Activated T-helper 1 cell treated with anti-CD3 and anti-CD28 coated beads, Interleukin-12 subunit alpha, Interleukin-12 subunit beta, Interleukin-2, Interleukin-4 antibody, amounts not matched to agents 30 ng/mL and 10 ng/mL and 1 ng/mL, durations not matched to agents 14 hours and 24 hours and 36 hours (primary cell): Measurements from ENCODE around the gene CSNK1A1L. TPM values are rescaled to one million over a fixed set of nuclear protein-coding genes. Genes with fewer than 3 reads are reported as not detected.

Source experiments
- DNase-seq: peaks from one replicate; pipeline ENCODE4 v3.0.0; 2021; ENCODE audit warnings: low spot score
- H3K27ac Mint-ChIP-seq: one replicate; pipeline ENCODE4 v1.8.0; 2021; ENCODE audit warnings: mild to moderate bottlenecking, mixed read lengths
- H3K27me3 Mint-ChIP-seq: one replicate; pipeline ENCODE4 v1.8.0; 2022; ENCODE audit warnings: mild to moderate bottlenecking, moderate library complexity, mixed read lengths; ENCODE audit not compliant: insufficient read depth
- H3K36me3 Mint-ChIP-seq: one replicate; pipeline ENCODE4 v1.8.0; 2021; ENCODE audit warnings: low read depth, mixed read lengths
- H3K4me1 Mint-ChIP-seq: one replicate; pipeline ENCODE4 v1.8.0; 2021; ENCODE audit warnings: low read depth, mixed read lengths
- H3K4me3 Mint-ChIP-seq: one replicate; pipeline ENCODE4 v1.8.0; 2021; ENCODE audit warnings: mild to moderate bottlenecking, moderate library complexity, mixed read lengths
- H3K9me3 Mint-ChIP-seq: one replicate; pipeline ENCODE4 v1.8.0; 2021; ENCODE audit warnings: mixed read lengths
- intact Hi-C: fragments of 100-400 bp; cut with micrococcal nuclease; formaldehyde crosslinking; loops from one replicate; pipeline ENCODE4 v1.15.1; 2024
- total RNA-seq: library from RNA; stranded (reverse); gene quantifications from 2 replicates; pipeline ENCODE4 v1.2.3, GENCODE V29; 2022

The CSNK1A1L gene
- total RNA-seq, 1 donor from 2014 or later = not detected

- DNase-seq = no peak
- no peaks in the 10 kb centered on the region for H3K9me3 Mint-ChIP-seq
- no peaks in the 10 kb centered on the region for H3K36me3 Mint-ChIP-seq
- no peak overlapping the region for H3K27ac Mint-ChIP-seq
- intact Hi-C loops = no loop called here
- peaks cover 2% of the 10 kb centered on the region for H3K27me3 Mint-ChIP-seq
- H3K4me3 Mint-ChIP-seq = no peak overlapping the region
- no peaks in the 10 kb centered on the region for H3K4me1 Mint-ChIP-seq
These were observed 8.4 kb downstream of the CSNK1A1L start for GRCh38 chr13:37097076-37097475.

- H3K27ac Mint-ChIP-seq = no peak overlapping the region
These were observed 10.6 kb downstream of the CSNK1A1L start for GRCh38 chr13:37094840-37095239.

GRCh38 chr13:37094099-37094498 lies 11.4 kb downstream of the CSNK1A1L start:
- H3K27me3 Mint-ChIP-seq = no peaks in the 10 kb centered on the region
- no peaks in the 10 kb centered on the region for H3K9me3 Mint-ChIP-seq
- DNase-seq = no peak
- H3K4me3 Mint-ChIP-seq = no peak overlapping the region
- H3K4me1 Mint-ChIP-seq = no peaks in the 10 kb centered on the region
- H3K36me3 Mint-ChIP-seq = no peaks in the 10 kb centered on the region
- no peak overlapping the region for H3K27ac Mint-ChIP-seq
- intact Hi-C loops = no loop called here

More at GRCh38 chr13:37094840-37095239, 10.6 kb downstream of the CSNK1A1L start:
- no peak for DNase-seq
- H3K36me3 Mint-ChIP-seq = no peaks in the 10 kb centered on the region
- no peaks in the 10 kb centered on the region for H3K4me1 Mint-ChIP-seq
- no peaks in the 10 kb centered on the region for H3K27me3 Mint-ChIP-seq
- H3K9me3 Mint-ChIP-seq = no peaks in the 10 kb centered on the region
- H3K4me3 Mint-ChIP-seq = no peak overlapping the region
- intact Hi-C loops = no loop called here

- Mint-ChIP-seq H3K9me3 (no peaks in the 10 kb centered on the region), H3K27ac (no peak overlapping the region), H3K27me3 (peaks cover 3% of the 10 kb centered on the region), H3K4me3 (no peak overlapping the region), H3K36me3 (no peaks in the 10 kb centered on the region), H3K4me1 (no peaks in the 10 kb centered on the region)
- intact Hi-C loops = no loop called here
- DNase-seq = no peak
These were observed 13.6 kb downstream of the CSNK1A1L start for GRCh38 chr13:37091835-37092234.

GRCh38 chr13:37090912-37091311 lies 14.6 kb downstream of the CSNK1A1L start:
- peaks cover 3% of the 10 kb centered on the region for H3K27me3 Mint-ChIP-seq
- no peak overlapping the region for H3K4me3 Mint-ChIP-seq
- intact Hi-C loops = no loop called here
- H3K36me3 Mint-ChIP-seq = no peaks in the 10 kb centered on the region
- DNase-seq = no peak
- H3K9me3 Mint-ChIP-seq = no peaks in the 10 kb centered on the region
- H3K4me1 Mint-ChIP-seq = no peaks in the 10 kb centered on the region
- no peak overlapping the region for H3K27ac Mint-ChIP-seq

GRCh38 chr13:37089495-37089894 lies 16.0 kb downstream of the CSNK1A1L start:
- peaks cover 3% of the 10 kb centered on the region for H3K27me3 Mint-ChIP-seq
- no peaks in the 10 kb centered on the region for H3K9me3 Mint-ChIP-seq
- H3K4me1 Mint-ChIP-seq = no peaks in the 10 kb centered on the region
- no peak overlapping the region for H3K27ac Mint-ChIP-seq
- no peaks in the 10 kb centered on the region for H3K36me3 Mint-ChIP-seq
- H3K4me3 Mint-ChIP-seq = no peak overlapping the region
- no peak for DNase-seq
- intact Hi-C loops = no loop called here

- no peaks in the 10 kb centered on the region for H3K4me1 Mint-ChIP-seq
- no peak overlapping the region for H3K27ac Mint-ChIP-seq
- H3K4me3 Mint-ChIP-seq = no peak overlapping the region
- H3K27me3 Mint-ChIP-seq = peaks cover 4% of the 10 kb centered on the region
- H3K36me3 Mint-ChIP-seq = no peaks in the 10 kb centered on the region
- intact Hi-C loops = no loop called here
- no peak for DNase-seq
- H3K9me3 Mint-ChIP-seq = no peaks in the 10 kb centered on the region
These were observed 18.0 kb downstream of the CSNK1A1L start for GRCh38 chr13:37087486-37087885.

- peaks cover 8% of the 10 kb centered on the region for H3K27me3 Mint-ChIP-seq
- DNase-seq = no peak
- no peak overlapping the region for H3K4me3 Mint-ChIP-seq
- intact Hi-C loops = no loop called here
- no peaks in the 10 kb centered on the region for H3K4me1 Mint-ChIP-seq
- H3K9me3 Mint-ChIP-seq = no peaks in the 10 kb centered on the region
- H3K27ac Mint-ChIP-seq = no peak overlapping the region
- no peaks in the 10 kb centered on the region for H3K36me3 Mint-ChIP-seq
These were observed 19.9 kb downstream of the CSNK1A1L start for GRCh38 chr13:37085606-37086005.

GRCh38 chr13:37076818-37077217 lies 28.6 kb downstream of the CSNK1A1L start:
- intact Hi-C loops = loop anchor here (10.0 kb wide), 1 partner anchor 528 kb away; no protein-coding TSS in a partner anchor
- no peaks in the 10 kb centered on the region for H3K9me3 Mint-ChIP-seq

GRCh38 chr13:37075164-37075563 lies 30.3 kb downstream of the CSNK1A1L start:
- Mint-ChIP-seq H3K4me3 (no peak overlapping the region), H3K27me3 (peaks cover 11% of the 10 kb centered on the region), H3K4me1 (no peaks in the 10 kb centered on the region), H3K27ac (no peak overlapping the region), H3K36me3 (no peaks in the 10 kb centered on the region), H3K9me3 (no peaks in the 10 kb centered on the region)
- no peak for DNase-seq
- intact Hi-C loops = loop anchor here (10.0 kb wide), 1 partner anchor 530 kb away; no protein-coding TSS in a partner anchor

More at GRCh38 chr13:37076818-37077217, 28.6 kb downstream of the CSNK1A1L start:
- H3K27ac Mint-ChIP-seq = no peak overlapping the region
- no peak for DNase-seq
- peaks cover 13% of the 10 kb centered on the region for H3K27me3 Mint-ChIP-seq
- no peak overlapping the region for H3K4me3 Mint-ChIP-seq
- no peaks in the 10 kb centered on the region for H3K36me3 Mint-ChIP-seq
- no peaks in the 10 kb centered on the region for H3K4me1 Mint-ChIP-seq

GRCh38 chr13:37074703-37075102 lies 30.8 kb downstream of the CSNK1A1L start:
- Mint-ChIP-seq H3K4me1 (no peaks in the 10 kb centered on the region), H3K9me3 (no peaks in the 10 kb centered on the region), H3K4me3 (no peak overlapping the region), H3K27ac (no peak overlapping the region), H3K27me3 (peaks cover 11% of the 10 kb centered on the region), H3K36me3 (no peaks in the 10 kb centered on the region)
- intact Hi-C loops = loop anchor here (5.0 to 10.0 kb wide), 2 partner anchors 530 to 1843 kb away; no protein-coding TSS in a partner anchor
- no peak for DNase-seq

- Mint-ChIP-seq H3K27ac (no peak overlapping the region), H3K9me3 (no peaks in the 10 kb centered on the region), H3K4me3 (no peak overlapping the region), H3K27me3 (peaks cover 11% of the 10 kb centered on the region), H3K36me3 (no peaks in the 10 kb centered on the region), H3K4me1 (no peaks in the 10 kb centered on the region)
- DNase-seq = no peak
- intact Hi-C loops = loop anchor here (5.0 to 10.0 kb wide), 2 partner anchors 533 to 1845 kb away; no protein-coding TSS in a partner anchor
These were observed 33.4 kb downstream of the CSNK1A1L start for GRCh38 chr13:37072024-37072423.

GRCh38 chr13:37070956-37071355 lies 34.5 kb downstream of the CSNK1A1L start:
- no peaks in the 10 kb centered on the region for H3K9me3 Mint-ChIP-seq
- H3K4me1 Mint-ChIP-seq = no peaks in the 10 kb centered on the region
- H3K4me3 Mint-ChIP-seq = no peak overlapping the region
- H3K27ac Mint-ChIP-seq = no peak overlapping the region
- H3K36me3 Mint-ChIP-seq = no peaks in the 10 kb centered on the region
- DNase-seq = no peak
- H3K27me3 Mint-ChIP-seq = peaks cover 11% of the 10 kb centered on the region
- intact Hi-C loops = loop anchor here (5.0 to 10.0 kb wide), 2 partner anchors 534 to 1846 kb away; no protein-coding TSS in a partner anchor
